ENCODE results near the gene NECAB3. TPM values are rescaled to one million over a fixed set of nuclear protein-coding genes. Genes with fewer than 3 reads are reported as not detected.
A peak's percentile ranks its signal among the peaks of the same experiment; 100 is the strongest.
"Not testable (repeated sequence)": the region's sequence is repeated elsewhere in the genome, so short reads cannot be mapped to it uniquely, and the experiment has no call there.

Gene NECAB3
- total RNA-seq, 1 donor from 2014 or later: 56.2 TPM

DNA sequence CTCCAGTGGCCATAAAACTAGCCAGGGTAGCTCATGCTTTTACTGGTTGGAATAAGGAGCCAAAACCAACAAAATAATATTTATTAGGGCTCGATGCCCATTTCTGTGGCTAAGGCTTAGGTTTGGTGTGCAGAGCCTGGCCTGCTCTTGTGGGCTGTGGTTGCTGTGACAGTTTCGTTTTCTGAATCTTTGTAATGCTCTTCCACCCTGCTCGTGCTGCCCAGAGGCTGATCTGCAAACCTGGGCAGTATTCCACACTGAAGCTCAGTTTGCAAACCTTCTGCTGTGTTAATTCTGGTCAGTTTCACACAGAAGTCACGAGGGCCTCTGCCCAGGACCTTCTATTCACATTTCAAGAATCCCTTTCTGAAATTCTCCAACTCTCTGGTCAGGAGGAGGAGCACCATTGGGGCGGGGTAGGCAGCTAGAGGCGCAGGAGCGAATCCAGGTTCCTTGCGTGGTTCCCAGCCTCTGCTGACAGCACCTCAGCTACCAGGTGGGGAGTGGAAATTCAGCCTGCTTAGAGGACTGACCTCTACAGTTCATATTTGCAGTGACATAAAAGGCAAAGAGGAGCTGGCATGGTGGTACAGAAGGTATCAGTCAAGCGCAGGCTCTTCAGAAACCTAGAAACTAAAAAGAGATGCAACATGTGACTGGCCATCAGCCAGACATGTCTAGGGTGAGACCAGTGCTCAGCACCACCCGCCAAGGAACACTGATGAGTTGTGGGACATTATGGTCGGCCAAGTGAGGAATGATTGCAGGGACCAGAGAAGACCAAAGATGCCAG lies 26.4 kb downstream of the NECAB3 start:
- Histone ChIP-seq H3K27me3 (no peaks in the 10 kb centered on the region), H3K9me3 (no peaks in the 10 kb centered on the region), H3K36me3 (peaks cover 32% of the 10 kb centered on the region), H3K4me3 (no peak overlapping the region), H3K27ac (peak overlapping the region; percentile 3), H3K4me1 (peaks cover 10% of the 10 kb centered on the region)
- no peak for TF ChIP-seq CTCF (IDR thresholded peaks at IDR 0.05)
- peak; percentile 58 for DNase-seq
- ATAC-seq: peak; percentile 43
- intact Hi-C loops (cut with DNase I): no loop called here

- ATAC-seq; H3K9me3 ChIP-seq; H3K4me3 ChIP-seq; intact Hi-C loops (cut with DNase I); H3K27me3 ChIP-seq: not testable (repeated sequence)
- H3K27ac ChIP-seq: peak overlapping the region; percentile 3
- peaks cover 33% of the 10 kb centered on the region for H3K36me3 ChIP-seq
- DNase-seq: peak; percentile 13
- H3K4me1 ChIP-seq: peaks cover 10% of the 10 kb centered on the region
These were observed 27.1 kb downstream of the NECAB3 start for GRCh38 chr20:33646959-33647602.

GRCh38 chr20:33646191-33646590 lies 28.0 kb downstream of the NECAB3 start:
- ATAC-seq (no peak), DNase-seq (peak; percentile 11)
- H3K9me3 ChIP-seq: no peaks in the 10 kb centered on the region
- intact Hi-C loops (cut with DNase I): no loop called here
- H3K36me3 ChIP-seq: peaks cover 39% of the 10 kb centered on the region
- H3K4me3 ChIP-seq: no peak overlapping the region
- H3K4me1 ChIP-seq: peaks cover 10% of the 10 kb centered on the region
- no peak overlapping the region for H3K27ac ChIP-seq
- no peaks in the 10 kb centered on the region for H3K27me3 ChIP-seq
- no peak for TF ChIP-seq CTCF (IDR thresholded peaks at IDR 0.05)

- ATAC-seq (no peak), DNase-seq (no peak)
- no peak for TF ChIP-seq CTCF (IDR thresholded peaks at IDR 0.05)
- no peak overlapping the region for H3K27ac ChIP-seq
- H3K9me3 ChIP-seq: no peaks in the 10 kb centered on the region
- no peak overlapping the region for H3K4me3 ChIP-seq
- intact Hi-C loops (cut with DNase I): no loop called here
- peaks cover 10% of the 10 kb centered on the region for H3K4me1 ChIP-seq
- H3K36me3 ChIP-seq: peaks cover 47% of the 10 kb centered on the region
- H3K27me3 ChIP-seq: no peaks in the 10 kb centered on the region
These were observed 28.8 kb downstream of the NECAB3 start for GRCh38 chr20:33645396-33645795.

DNA sequence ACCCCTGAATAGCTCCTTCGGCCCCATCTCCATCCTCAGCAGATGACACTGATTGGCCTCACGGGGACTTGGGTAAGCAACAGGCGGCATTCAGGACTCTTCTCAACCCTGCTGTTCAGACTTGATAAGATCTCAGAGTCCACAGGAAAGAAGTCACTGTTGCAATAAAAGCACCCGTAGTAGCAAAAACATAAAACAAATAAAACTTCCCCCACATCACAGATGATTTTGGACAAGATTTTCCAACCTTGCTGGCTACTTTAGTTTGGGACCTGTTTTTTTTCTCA lies 29.2 kb downstream of the NECAB3 start:
- H3K36me3 ChIP-seq: peaks cover 51% of the 10 kb centered on the region
- no peaks in the 10 kb centered on the region for H3K27me3 ChIP-seq
- no peak overlapping the region for H3K4me3 ChIP-seq
- peaks cover 10% of the 10 kb centered on the region for H3K4me1 ChIP-seq
- no peak for TF ChIP-seq CTCF (IDR thresholded peaks at IDR 0.05)
- DNase-seq: no peak
- ATAC-seq: no peak
- H3K9me3 ChIP-seq: no peaks in the 10 kb centered on the region
- intact Hi-C loops (cut with DNase I): no loop called here
- no peak overlapping the region for H3K27ac ChIP-seq

DNA sequence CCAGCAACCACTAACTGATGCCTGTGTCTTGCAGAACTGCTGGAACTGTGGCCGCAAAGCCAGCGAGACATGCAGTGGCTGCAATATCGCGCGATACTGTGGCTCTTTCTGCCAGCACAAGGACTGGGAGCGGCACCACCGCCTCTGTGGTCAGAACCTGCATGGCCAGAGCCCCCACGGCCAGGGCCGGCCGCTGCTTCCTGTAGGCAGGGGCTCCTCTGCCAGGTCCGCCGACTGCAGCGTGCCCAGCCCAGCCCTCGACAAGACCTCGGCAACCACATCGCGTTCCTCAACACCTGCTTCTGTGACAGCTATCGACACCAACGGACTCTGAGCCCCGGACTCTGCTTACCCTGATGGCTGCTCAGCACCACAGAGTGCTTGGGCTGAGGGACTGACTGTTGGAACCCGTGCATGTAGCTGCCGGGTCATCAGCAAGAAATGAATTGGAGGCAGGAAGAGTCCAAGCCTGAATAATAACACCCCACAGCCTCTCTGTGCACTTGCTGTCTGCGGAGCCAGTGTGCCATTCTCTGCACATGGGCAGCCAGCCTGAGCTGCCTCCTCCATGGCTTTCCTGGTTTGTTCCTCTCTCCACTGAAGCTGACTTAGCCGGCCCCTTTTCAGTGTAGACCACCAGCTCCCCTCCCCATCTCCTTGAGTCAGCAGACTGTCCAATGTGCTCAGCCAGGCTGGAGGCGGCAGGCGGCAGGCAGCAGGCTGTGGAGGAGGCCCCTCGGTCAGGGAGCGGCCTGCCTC lies 29.7 kb downstream of the NECAB3 start:
- DNase-seq (no peak), ATAC-seq (no peak)
- intact Hi-C loops (cut with DNase I): no loop called here
- TF ChIP-seq CTCF (IDR thresholded peaks at IDR 0.05): no peak
- Histone ChIP-seq H3K9me3 (no peaks in the 10 kb centered on the region), H3K36me3 (peaks cover 56% of the 10 kb centered on the region), H3K27ac (no peak overlapping the region), H3K27me3 (no peaks in the 10 kb centered on the region), H3K4me3 (no peak overlapping the region), H3K4me1 (peaks cover 10% of the 10 kb centered on the region)

Data from upper lobe of right lung (tissue), 1 donor.